ENCODE results near the gene SPRING1.

SPRING1 gene

DNA sequence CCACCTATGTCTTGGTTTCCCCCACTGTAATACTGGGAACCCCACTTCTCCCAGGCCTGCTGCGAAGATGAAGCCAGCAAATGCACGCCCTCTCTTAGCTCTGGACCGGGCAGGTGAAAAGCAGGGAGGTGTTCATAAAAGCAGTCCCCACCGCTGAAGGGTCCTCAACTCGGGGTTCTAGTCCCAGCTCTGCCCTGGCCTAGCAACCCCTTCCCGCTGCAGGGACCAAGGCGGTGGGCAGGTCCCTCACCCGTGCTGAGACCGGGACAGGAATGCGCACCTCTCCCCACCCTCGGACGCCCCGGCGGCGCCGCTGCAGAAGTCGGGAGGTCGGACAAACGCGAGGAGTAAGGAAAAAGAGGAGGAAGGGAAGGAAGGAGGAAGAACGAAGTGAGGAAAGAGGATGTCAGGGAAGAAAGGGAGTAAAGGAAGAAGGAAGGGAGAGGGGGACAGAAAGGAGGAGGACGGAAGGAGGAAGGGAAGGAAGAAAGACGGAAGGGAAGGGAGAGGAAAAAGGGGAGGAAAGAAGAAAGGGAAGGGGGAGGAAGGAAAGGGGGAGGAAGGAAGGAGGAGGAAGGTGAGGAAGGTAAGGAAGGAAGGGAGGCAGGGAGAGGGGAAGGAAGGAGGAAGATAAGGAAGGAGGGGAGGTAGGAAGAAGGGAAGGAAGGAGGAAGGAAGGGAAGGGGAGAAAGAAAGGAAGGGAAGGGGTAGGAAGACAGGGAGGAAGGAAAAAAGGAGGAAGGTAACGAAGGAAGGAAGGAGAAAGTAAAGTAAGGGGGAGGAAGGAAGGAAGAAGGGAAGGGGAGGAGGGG is 701 bp downstream of the SPRING1 start:
- peaks cover 9% of the 10 kb centered on the region for H3K4me1 ChIP-seq (ENCODE audit: insufficient read depth, low read length)
- H3K27me3 ChIP-seq (ENCODE audit: control insufficient read depth in 1 of 2, insufficient read depth in 2 of 2, low read length in 2 of 2) = no peaks in the 10 kb centered on the region
- no peaks in the 10 kb centered on the region for H3K9me3 ChIP-seq (ENCODE audit: low read length)
- peak overlapping the region; percentile 65 to 86 for H3K4me3 ChIP-seq (ENCODE audit: low read depth in 1 of 2, low read length in 2 of 2)
- peak overlapping the region; percentile 80 for H3K9ac ChIP-seq (ENCODE audit: low read length)
- peak overlapping the region; percentile 38 for H3K27ac ChIP-seq (ENCODE audit: low read depth, low read length)
- H3K36me3 ChIP-seq (ENCODE audit: insufficient read depth, low read length) = peaks cover 11% of the 10 kb centered on the region

DNA sequence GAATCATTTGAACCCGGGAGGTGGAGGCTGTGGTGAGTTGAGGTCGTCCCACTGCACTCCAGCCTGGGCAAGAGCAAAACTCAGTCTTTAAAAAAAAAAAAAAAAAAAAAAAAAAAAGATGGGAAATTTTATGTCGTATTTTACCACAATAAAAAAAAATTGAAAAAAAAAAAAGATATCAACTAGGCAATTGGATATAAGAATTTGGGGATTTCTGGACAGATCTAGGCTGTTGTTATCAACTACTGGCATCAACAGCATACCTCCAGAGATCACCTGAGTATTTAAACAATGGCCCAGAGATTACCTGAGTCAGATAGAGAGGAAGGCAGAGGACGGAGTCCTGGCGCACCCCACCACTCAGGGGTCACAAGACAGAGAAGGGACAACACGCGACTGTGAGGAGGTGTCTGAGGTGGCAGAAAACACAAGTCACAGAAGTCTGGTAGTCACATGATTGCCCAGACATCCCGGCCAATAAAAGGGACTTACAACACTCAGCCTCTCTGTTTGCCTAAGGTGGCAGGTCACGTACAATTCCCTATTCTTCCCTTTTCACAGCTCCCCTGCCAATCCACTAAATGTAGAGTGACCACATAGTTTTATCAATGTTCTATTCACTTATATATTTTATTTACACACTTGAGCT is 1.8 kb downstream of the SPRING1 start:
- H3K36me3 ChIP-seq (ENCODE audit: insufficient read depth, low read length) = peaks cover 11% of the 10 kb centered on the region
- no peaks in the 10 kb centered on the region for H3K9me3 ChIP-seq (ENCODE audit: low read length)
- H3K4me1 ChIP-seq (ENCODE audit: insufficient read depth, low read length) = peaks cover 9% of the 10 kb centered on the region
- no peak overlapping the region for H3K27ac ChIP-seq (ENCODE audit: low read depth, low read length)
- H3K27me3 ChIP-seq (ENCODE audit: control insufficient read depth in 1 of 2, insufficient read depth in 2 of 2, low read length in 2 of 2) = no peaks in the 10 kb centered on the region
- H3K9ac ChIP-seq (ENCODE audit: low read length) = no peak overlapping the region
- no peak overlapping the region for H3K4me3 ChIP-seq (ENCODE audit: low read depth in 1 of 2, low read length in 2 of 2)

DNA sequence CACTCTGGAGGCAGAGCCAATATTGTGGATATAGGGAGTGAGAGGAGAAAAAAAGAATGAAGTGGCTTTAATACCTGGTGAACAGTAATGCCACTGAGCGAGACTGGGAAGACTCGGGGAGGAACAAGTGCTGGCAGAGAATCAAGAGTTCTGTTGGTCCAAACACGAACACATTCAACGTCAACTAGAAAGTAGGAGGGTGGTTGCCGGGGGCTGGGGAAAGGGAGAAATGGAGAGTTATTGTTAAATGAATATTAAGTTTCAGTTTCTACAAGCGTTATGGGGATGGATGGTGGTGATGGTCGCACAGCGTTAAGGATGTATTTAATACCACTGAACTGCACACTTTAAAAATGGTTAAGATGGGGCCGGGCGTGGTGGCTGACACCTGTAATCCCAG is 2.8 kb downstream of the SPRING1 start:
- Histone ChIP-seq H3K4me1 (ENCODE audit: insufficient read depth, low read length) (peaks cover 9% of the 10 kb centered on the region), H3K27ac (ENCODE audit: low read depth, low read length) (no peak overlapping the region), H3K27me3 (ENCODE audit: control insufficient read depth in 1 of 2, insufficient read depth in 2 of 2, low read length in 2 of 2) (no peaks in the 10 kb centered on the region)

DNA sequence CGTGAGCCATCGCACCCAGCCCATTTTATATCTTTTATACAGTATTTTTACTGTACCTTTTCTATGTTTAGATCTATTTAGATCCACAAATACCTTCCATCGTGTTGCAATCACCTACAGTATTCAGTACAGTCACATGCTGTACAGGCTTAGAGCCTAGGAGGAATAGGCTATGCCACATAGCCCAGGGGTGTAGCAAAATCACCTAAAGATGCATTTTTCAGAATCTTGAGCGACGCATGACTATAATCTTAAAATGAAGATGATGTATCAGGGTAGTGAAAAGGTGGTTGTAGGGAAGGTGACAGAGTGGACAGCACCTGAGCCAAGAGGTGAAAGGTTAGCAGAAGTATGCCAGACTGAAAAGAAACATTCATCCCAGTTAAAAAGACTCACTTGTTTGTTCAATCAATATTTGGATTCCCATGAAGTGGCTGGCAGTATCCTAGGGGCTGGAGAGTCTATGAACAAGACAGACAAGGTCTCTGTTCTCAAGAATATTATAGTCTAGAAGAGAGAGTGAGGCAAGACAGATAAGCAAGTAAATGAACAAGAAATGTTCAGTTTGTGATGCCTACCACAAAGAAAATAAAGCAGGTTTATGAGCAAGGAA is 3.6 kb downstream of the SPRING1 start:
- no peak overlapping the region for H3K9ac ChIP-seq (ENCODE audit: low read length)
- H3K9me3 ChIP-seq (ENCODE audit: low read length) = no peaks in the 10 kb centered on the region
- H3K27me3 ChIP-seq (ENCODE audit: control insufficient read depth in 1 of 2, insufficient read depth in 2 of 2, low read length in 2 of 2) = no peaks in the 10 kb centered on the region
- H3K4me3 ChIP-seq (ENCODE audit: low read depth in 1 of 2, low read length in 2 of 2) = no peak overlapping the region
- peaks cover 11% of the 10 kb centered on the region for H3K36me3 ChIP-seq (ENCODE audit: insufficient read depth, low read length)
- H3K4me1 ChIP-seq (ENCODE audit: insufficient read depth, low read length) = peaks cover 9% of the 10 kb centered on the region
- H3K27ac ChIP-seq (ENCODE audit: low read depth, low read length) = no peak overlapping the region

More for the DNA sequence above, 2.8 kb downstream of the SPRING1 start:
- no peak overlapping the region for H3K9ac ChIP-seq (ENCODE audit: low read length)
- no peak overlapping the region for H3K4me3 ChIP-seq (ENCODE audit: low read depth in 1 of 2, low read length in 2 of 2)
- no peaks in the 10 kb centered on the region for H3K9me3 ChIP-seq (ENCODE audit: low read length)
- peaks cover 11% of the 10 kb centered on the region for H3K36me3 ChIP-seq (ENCODE audit: insufficient read depth, low read length)

DNA sequence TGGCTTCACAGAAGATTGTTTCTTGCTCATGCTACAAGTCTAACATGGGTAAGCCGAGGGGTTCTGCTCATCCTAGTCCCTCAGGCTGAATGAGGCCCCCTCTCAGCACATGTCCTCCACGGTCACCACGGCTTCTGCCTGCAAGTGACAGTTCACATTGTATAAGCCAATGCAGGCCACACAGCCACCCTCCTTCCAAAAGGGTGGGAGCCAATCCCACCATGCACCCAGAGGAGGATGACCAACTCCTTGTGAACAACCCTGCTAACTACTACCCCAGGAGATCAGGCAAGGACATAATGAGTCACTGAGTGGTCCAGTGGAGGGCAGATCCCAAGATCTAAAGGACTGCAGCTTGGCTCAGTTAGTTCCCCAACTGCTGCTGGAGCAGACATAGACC is 6.1 kb downstream of the SPRING1 start:
- H3K4me1 ChIP-seq (ENCODE audit: insufficient read depth, low read length) = peaks cover 3% of the 10 kb centered on the region
- no peaks in the 10 kb centered on the region for H3K9me3 ChIP-seq (ENCODE audit: low read length)
- no peak overlapping the region for H3K9ac ChIP-seq (ENCODE audit: low read length)
- H3K27ac ChIP-seq (ENCODE audit: low read depth, low read length) = no peak overlapping the region
- no peaks in the 10 kb centered on the region for H3K27me3 ChIP-seq (ENCODE audit: control insufficient read depth in 1 of 2, insufficient read depth in 2 of 2, low read length in 2 of 2)
- H3K4me3 ChIP-seq (ENCODE audit: low read depth in 1 of 2, low read length in 2 of 2) = no peak overlapping the region
- peaks cover 11% of the 10 kb centered on the region for H3K36me3 ChIP-seq (ENCODE audit: insufficient read depth, low read length)

DNA sequence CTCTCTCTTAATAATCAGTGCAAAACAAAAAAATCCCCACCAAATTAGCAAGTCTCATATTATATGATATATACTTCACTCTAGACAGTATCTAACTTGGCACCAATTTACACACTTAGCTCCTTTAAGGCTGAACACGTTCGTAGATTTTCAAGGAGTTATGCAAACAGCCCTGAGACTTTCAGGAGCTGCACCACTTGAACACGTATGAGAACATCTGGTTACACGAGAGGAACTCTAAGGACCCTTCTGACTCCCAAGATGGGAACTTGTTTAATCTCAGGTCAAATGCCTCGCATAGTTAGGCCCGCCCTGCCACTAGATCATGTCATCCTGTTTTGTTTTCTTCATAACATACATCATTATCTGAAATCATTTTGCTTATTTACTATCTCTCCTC is 10.0 kb downstream of the SPRING1 start:
- Histone ChIP-seq H3K9ac (ENCODE audit: low read length) (no peak overlapping the region), H3K4me3 (ENCODE audit: low read depth in 1 of 2, low read length in 2 of 2) (no peak overlapping the region), H3K27ac (ENCODE audit: low read depth, low read length) (no peak overlapping the region), H3K9me3 (ENCODE audit: low read length) (no peaks in the 10 kb centered on the region), H3K27me3 (ENCODE audit: control insufficient read depth in 1 of 2, insufficient read depth in 2 of 2, low read length in 2 of 2) (no peaks in the 10 kb centered on the region), H3K36me3 (ENCODE audit: insufficient read depth, low read length) (peaks cover 3% of the 10 kb centered on the region), H3K4me1 (ENCODE audit: insufficient read depth, low read length) (no peaks in the 10 kb centered on the region)

DNA sequence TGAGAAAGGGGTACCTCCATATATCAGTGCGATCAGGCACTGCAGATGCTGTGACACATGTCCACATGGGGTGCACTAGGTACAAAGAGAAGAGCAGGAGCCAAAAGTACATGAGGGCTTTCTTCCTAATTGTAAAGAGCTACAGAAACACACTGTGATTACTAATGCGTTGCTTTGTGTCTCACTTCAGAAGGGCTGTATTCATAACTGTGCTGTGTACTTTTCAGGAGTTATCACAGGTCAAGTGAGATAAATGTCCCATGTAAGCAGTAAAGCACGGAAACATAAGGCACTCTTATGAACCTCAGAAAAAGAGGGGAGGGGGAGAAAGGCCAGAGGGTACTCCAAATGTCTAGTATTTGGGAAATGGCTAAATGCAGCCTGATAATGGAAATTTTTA is 10.6 kb downstream of the SPRING1 start:
- Histone ChIP-seq H3K27me3 (ENCODE audit: control insufficient read depth in 1 of 2, insufficient read depth in 2 of 2, low read length in 2 of 2) (no peaks in the 10 kb centered on the region), H3K4me1 (ENCODE audit: insufficient read depth, low read length) (no peaks in the 10 kb centered on the region), H3K36me3 (ENCODE audit: insufficient read depth, low read length) (peaks cover 9% of the 10 kb centered on the region), H3K4me3 (ENCODE audit: low read depth in 1 of 2, low read length in 2 of 2) (no peak overlapping the region), H3K9me3 (ENCODE audit: low read length) (no peaks in the 10 kb centered on the region), H3K27ac (ENCODE audit: low read depth, low read length) (no peak overlapping the region), H3K9ac (ENCODE audit: low read length) (no peak overlapping the region)

DNA sequence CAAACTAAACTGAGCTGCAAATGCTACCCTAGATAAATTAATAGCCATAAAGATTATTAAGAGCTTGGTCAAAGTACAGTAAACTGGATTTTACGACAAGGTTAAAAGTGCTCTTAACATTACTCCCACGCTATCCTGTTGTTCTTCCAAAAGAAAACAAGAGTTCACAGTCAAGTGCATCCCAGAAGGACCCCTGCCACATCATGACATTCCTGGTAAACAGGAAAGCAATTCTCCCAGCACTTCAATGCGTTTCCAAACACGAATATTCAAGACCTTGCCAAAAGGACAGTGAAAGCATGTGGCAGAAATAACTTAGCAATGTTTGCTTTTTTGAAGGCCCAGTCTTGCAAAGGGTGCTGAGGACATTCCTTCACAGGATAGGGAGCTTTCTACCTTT is 11.2 kb downstream of the SPRING1 start:
- no peak overlapping the region for H3K27ac ChIP-seq (ENCODE audit: low read depth, low read length)
- H3K36me3 ChIP-seq (ENCODE audit: insufficient read depth, low read length) = peaks cover 9% of the 10 kb centered on the region

DNA sequence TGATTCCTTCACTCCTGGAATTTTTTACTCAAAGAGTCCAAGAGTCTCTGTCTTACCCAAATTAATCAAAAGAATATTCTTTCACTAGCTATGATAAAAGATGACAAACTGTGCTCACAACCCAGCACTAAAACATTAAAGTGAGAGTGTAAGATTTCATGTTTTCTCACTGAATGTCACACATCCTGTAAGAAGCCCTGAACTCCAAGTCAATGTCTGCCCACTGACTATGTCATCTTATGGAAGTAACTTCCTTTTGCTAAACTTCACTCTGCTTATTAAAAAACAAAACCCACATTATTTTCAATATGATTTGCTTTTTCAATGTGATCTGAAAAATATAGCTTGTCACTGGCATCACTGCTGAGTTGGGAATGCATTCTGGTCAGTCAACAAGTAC is 15.6 kb downstream of the SPRING1 start:
- Histone ChIP-seq H3K4me1 (ENCODE audit: insufficient read depth, low read length) (peaks cover 25% of the 10 kb centered on the region), H3K9ac (ENCODE audit: low read length) (no peak overlapping the region), H3K27me3 (ENCODE audit: control insufficient read depth in 1 of 2, insufficient read depth in 2 of 2, low read length in 2 of 2) (no peaks in the 10 kb centered on the region), H3K4me3 (ENCODE audit: low read depth in 1 of 2, low read length in 2 of 2) (no peak overlapping the region), H3K9me3 (ENCODE audit: low read length) (no peaks in the 10 kb centered on the region), H3K27ac (ENCODE audit: low read depth, low read length) (no peak overlapping the region), H3K36me3 (ENCODE audit: insufficient read depth, low read length) (peaks cover 9% of the 10 kb centered on the region)

More for the DNA sequence above, 11.2 kb downstream of the SPRING1 start:
- Histone ChIP-seq H3K4me1 (ENCODE audit: insufficient read depth, low read length) (no peaks in the 10 kb centered on the region), H3K9me3 (ENCODE audit: low read length) (no peaks in the 10 kb centered on the region), H3K9ac (ENCODE audit: low read length) (no peak overlapping the region), H3K27me3 (ENCODE audit: control insufficient read depth in 1 of 2, insufficient read depth in 2 of 2, low read length in 2 of 2) (no peaks in the 10 kb centered on the region), H3K4me3 (ENCODE audit: low read depth in 1 of 2, low read length in 2 of 2) (no peak overlapping the region)

DNA sequence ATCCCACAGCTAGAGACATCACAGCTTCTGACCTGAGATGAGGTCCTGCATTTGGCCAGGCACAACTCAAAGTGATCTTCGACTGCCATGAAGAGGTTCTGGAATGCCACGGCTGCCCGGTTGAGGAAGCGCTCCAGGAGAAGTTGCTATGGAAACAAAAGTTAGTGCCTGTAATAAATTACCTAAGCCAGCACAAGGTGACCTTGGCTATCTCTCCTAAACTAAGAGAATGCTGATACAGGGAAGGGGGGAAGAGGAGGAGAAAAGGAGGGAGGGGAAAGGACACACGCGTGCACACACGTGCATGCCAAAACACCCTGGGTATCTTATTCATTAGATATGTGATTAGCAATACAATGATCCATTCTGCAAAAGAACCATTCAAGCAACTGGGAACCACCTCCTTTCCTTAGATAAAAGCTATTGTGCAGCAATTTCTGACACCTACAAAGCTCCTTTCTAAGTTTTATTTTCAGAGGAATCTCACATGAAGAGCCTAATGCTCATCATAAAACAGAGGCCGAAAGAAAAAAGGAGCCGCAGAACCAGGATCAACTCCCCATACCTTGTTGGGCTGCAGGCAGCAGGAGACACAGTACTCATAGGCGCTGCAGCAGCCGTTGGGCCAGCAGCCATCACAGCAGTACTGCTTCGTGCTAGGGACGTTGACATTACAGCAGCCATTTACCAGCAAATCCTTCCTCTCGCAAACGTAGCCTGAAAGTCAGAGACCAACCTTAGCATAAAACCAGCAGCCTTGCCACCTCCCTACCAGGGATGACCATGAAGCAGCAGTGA is 17.9 kb downstream of the SPRING1 start:
- peak overlapping the region; percentile 70 for H3K27ac ChIP-seq (ENCODE audit: low read depth, low read length)
- H3K9ac ChIP-seq (ENCODE audit: low read length) = no peak overlapping the region
- peak overlapping the region in 1 of 2 donors; percentile 20 for H3K4me3 ChIP-seq (ENCODE audit: low read depth in 1 of 2, low read length in 2 of 2)
- H3K27me3 ChIP-seq (ENCODE audit: control insufficient read depth in 1 of 2, insufficient read depth in 2 of 2, low read length in 2 of 2) = no peaks in the 10 kb centered on the region
- peaks cover 13% of the 10 kb centered on the region for H3K36me3 ChIP-seq (ENCODE audit: insufficient read depth, low read length)
- H3K9me3 ChIP-seq (ENCODE audit: low read length) = no peaks in the 10 kb centered on the region
- H3K4me1 ChIP-seq (ENCODE audit: insufficient read depth, low read length) = peaks cover 25% of the 10 kb centered on the region
